Hematopoietic multipotent progenitor cell treated with erythropoietin and hydrocortisone succinate and interleukin-3 and kit ligand, for 4 days (in vitro differentiated cells): ENCODE results near the gene SNRPD3.

Experiments used
- DNase-seq: peaks from one replicate; pipeline ENCODE4 v3.0.0-alpha.2; 2015

The SNRPD3 gene

DNA sequence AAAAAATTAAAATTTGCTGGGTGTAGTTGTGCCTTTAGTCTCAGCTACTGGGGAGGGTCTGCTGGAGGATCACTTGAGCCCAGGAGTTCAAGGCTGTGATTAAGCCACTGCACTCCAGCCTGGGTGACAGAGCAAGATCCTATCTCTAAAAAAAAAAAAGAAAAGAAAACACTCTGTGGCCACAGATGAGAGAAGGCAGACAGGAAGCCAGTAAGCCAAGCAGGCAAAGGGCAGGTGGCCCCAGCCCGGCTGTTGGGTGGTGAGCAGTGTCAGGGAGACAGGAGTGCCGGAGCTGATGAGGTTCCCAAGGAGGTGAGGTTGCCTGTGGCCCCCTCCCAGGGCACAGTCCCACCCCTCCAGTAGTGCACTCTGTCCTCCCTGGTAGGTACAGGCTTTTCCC is 66.8 kb downstream of the SNRPD3 start:
- peak; percentile 69 for DNase-seq
